Hepatocyte (in vitro differentiated cells): ENCODE measurements around the gene RMP24.

Experiments
- EZH2 ChIP-seq: fragments of 200-600 bp; sonication (generic); IDR thresholded peaks from 2 replicates; pipeline ENCODE4 v1.6.1; 2016; ENCODE audit warnings: antibody characterized with exemption, mild to moderate bottlenecking, borderline replicate concordance
- EZH2phosphoT487 ChIP-seq: fragments of 200-600 bp; sonication (generic); IDR thresholded peaks from one replicate; pipeline ENCODE4 v1.6.1; 2018; ENCODE audit warnings: antibody characterized with exemption, mild to moderate bottlenecking, low read depth, moderate library complexity; ENCODE audit not compliant: unreplicated experiment, severe bottlenecking
- TF ChIP-seq, protein P1 (sequence below): fragments of 200-600 bp; sonication (generic); IDR thresholded peaks from 2 replicates; pipeline ENCODE4 v1.5.1; 2016; ENCODE audit warnings: antibody characterized with exemption, mild to moderate bottlenecking; ENCODE audit not compliant: poor library complexity

DNA sequence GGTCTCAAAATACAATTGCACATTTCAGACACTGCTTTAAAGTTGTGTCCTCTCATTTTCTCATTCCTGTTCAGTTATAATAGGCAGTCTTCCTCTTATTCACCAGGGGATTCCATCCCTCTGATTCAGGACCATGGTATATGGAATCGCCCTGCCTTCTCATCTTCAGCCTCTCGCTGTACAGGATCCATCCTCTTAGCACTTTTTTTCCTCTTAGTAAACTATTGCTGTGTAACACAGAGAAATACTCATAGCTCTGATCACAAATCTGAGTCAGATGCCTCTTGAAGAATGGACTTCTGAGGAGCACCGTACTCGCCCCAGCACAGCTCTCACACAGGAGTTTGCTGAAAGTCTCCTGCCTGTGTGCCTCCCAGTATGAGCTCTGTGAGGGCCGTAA lies 11.3 kb downstream of the RMP24 start:
- TF ChIP-seq, protein P1, sequence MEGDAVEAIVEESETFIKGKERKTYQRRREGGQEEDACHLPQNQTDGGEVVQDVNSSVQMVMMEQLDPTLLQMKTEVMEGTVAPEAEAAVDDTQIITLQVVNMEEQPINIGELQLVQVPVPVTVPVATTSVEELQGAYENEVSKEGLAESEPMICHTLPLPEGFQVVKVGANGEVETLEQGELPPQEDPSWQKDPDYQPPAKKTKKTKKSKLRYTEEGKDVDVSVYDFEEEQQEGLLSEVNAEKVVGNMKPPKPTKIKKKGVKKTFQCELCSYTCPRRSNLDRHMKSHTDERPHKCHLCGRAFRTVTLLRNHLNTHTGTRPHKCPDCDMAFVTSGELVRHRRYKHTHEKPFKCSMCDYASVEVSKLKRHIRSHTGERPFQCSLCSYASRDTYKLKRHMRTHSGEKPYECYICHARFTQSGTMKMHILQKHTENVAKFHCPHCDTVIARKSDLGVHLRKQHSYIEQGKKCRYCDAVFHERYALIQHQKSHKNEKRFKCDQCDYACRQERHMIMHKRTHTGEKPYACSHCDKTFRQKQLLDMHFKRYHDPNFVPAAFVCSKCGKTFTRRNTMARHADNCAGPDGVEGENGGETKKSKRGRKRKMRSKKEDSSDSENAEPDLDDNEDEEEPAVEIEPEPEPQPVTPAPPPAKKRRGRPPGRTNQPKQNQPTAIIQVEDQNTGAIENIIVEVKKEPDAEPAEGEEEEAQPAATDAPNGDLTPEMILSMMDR = no peak
- TF ChIP-seq EZH2 (no peak), EZH2phosphoT487 (no peak)
